H1 (cell line): ENCODE measurements around the gene ODC1. TPM values are rescaled to one million over a fixed set of nuclear protein-coding genes. Genes with fewer than 3 reads are reported as not detected.
A peak's percentile ranks its signal among the peaks of the same experiment; 100 is the strongest.

Experiments used
- CTCF ChIA-PET: fragments of 300-600 bp; sonication (Branson Sonifier 250); formaldehyde crosslinking; loops from one replicate; lab custom pipeline; 2021; ENCODE audit not compliant: partially characterized antibody; lab: Charles Lee
- POLR2A ChIA-PET: fragments of 300-600 bp; sonication (Branson Sonifier 250); formaldehyde crosslinking; loops from one replicate; lab custom pipeline; 2021; ENCODE audit warnings: inconsistent platforms; ENCODE audit not compliant: partially characterized antibody; lab: Charles Lee
- DNase-seq, 2 experiments: peaks; one replicate each; pipeline versions ENCODE4 v3.0.0 to v3.0.0-alpha.2; 2010 to 2022; ENCODE audit warnings: low spot score in 2 of 2, low read depth in 1 of 2, mixed read lengths in 1 of 2
- FAIRE-seq: peaks from 2 replicates; lab custom pipeline; 2011; peaks lifted over from hg19 to GRCh38; lab: Jason Lieb, UNC
- H2AFZ ChIP-seq: 2 replicates; pipeline ENCODE4 v1.8.1; 2012; ENCODE audit warnings: low read length, inconsistent platforms
- H2AK5ac ChIP-seq: 2 replicates; pipeline ENCODE4 v1.6.1; 2013; ENCODE audit warnings: low read depth, low read length
- H2BK120ac ChIP-seq: replicated peaks from 2 replicates; pipeline ENCODE3; 2013; ENCODE audit warnings: low read depth, low read length, inconsistent platforms
- H2BK12ac ChIP-seq: 2 replicates; pipeline ENCODE4 v1.6.1; 2013; ENCODE audit warnings: low read depth, low read length
- H2BK15ac ChIP-seq: 2 replicates; pipeline ENCODE4 v1.6.1; 2013; ENCODE audit warnings: low read length
- H2BK20ac ChIP-seq: 2 replicates; pipeline ENCODE4 v1.6.1; 2013; ENCODE audit warnings: low read length
- H2BK5ac ChIP-seq: 2 replicates; pipeline ENCODE4 v1.6.1; 2013; ENCODE audit warnings: low read depth, low read length
- H3K14ac ChIP-seq: 2 replicates; pipeline ENCODE4 v1.6.1; 2013; ENCODE audit warnings: inconsistent platforms; ENCODE audit not compliant: insufficient read length
- H3K18ac ChIP-seq: 2 replicates; pipeline ENCODE4 v1.6.1; 2013; ENCODE audit warnings: low read length; ENCODE audit errors: extremely low read depth
- H3K23ac ChIP-seq: 2 replicates; pipeline ENCODE4 v1.6.1; 2013; ENCODE audit warnings: inconsistent platforms; ENCODE audit not compliant: insufficient read length
- H3K23me2 ChIP-seq: 2 replicates; pipeline ENCODE4 v1.6.1; 2013; ENCODE audit warnings: low read depth, low read length
- H3K27ac ChIP-seq: 2 replicates; pipeline ENCODE4 v1.6.1; 2011; ENCODE audit warnings: low read depth, low read length, inconsistent platforms
- H3K27me3 ChIP-seq, 4 experiments: replicated peaks in 1 of 4; 1 replicate in 1 of 4; 2 replicates in 3 of 4; pipeline versions ENCODE4 v1.6.1 to v1.8.1; 2011 to 2013; ENCODE audit warnings: low read length in 3 of 4, mild to moderate bottlenecking in 3 of 4, inconsistent platforms in 2 of 4, mixed read lengths in 2 of 4, moderate library complexity in 1 of 4; ENCODE audit not compliant: control insufficient read depth in 3 of 4, insufficient read depth in 3 of 4; ENCODE audit errors: extremely low read depth in 1 of 4
- H3K36me3 ChIP-seq, 4 experiments: 2 replicates each; pipeline versions ENCODE4 v1.6.1 to v1.8.1; 2011 to 2013; ENCODE audit warnings: mild to moderate bottlenecking in 4 of 4, low read length in 3 of 4, moderate library complexity in 2 of 4, control low read depth in 1 of 4, inconsistent platforms in 1 of 4; ENCODE audit not compliant: insufficient read depth in 4 of 4, control insufficient read depth in 2 of 4
- H3K4ac ChIP-seq: replicated peaks from 2 replicates; pipeline ENCODE3; 2013; ENCODE audit warnings: low read length, low read depth, mixed read lengths, inconsistent platforms; ENCODE audit not compliant: insufficient read length
- H3K4me1 ChIP-seq, 4 experiments: replicated peaks in 1 of 4; 1 replicate in 1 of 4; 2 replicates in 3 of 4; pipeline versions ENCODE4 v1.6.1 to v1.8.1; 2011 to 2013; ENCODE audit warnings: low read length in 3 of 4, inconsistent platforms in 2 of 4, mixed read lengths in 1 of 4; ENCODE audit not compliant: insufficient read depth in 4 of 4, control insufficient read depth in 3 of 4
- H3K4me2 ChIP-seq, 2 experiments: 2 replicates each; pipeline versions ENCODE4 v1.6.1 to v1.8.1; 2011 to 2013; ENCODE audit warnings: low read depth in 2 of 2, low read length in 2 of 2, control low read depth in 1 of 2, inconsistent platforms in 1 of 2, mild to moderate bottlenecking in 1 of 2; ENCODE audit not compliant: insufficient read depth in 1 of 2
- H3K4me3 ChIP-seq, 4 experiments: fragments of 200-600, 300-600 bp in 1 of 4; sonication (generic), shearing (Covaris generic), sonication (Bioruptor Twin) in 1 of 4; 2 replicates each; pipeline versions ENCODE4 v1.5.1 to v1.8.1; 2011 to 2016; ENCODE audit warnings: low read length in 4 of 4, low read depth in 3 of 4, control low read depth in 2 of 4, inconsistent platforms in 2 of 4, mild to moderate bottlenecking in 2 of 4, mixed read lengths in 1 of 4, moderate library complexity in 1 of 4; ENCODE audit not compliant: insufficient read depth in 2 of 4; ENCODE audit errors: extremely low read depth in 1 of 4
- H3K56ac ChIP-seq: replicated peaks from 2 replicates; pipeline ENCODE3; 2013; ENCODE audit warnings: low read depth, mild to moderate bottlenecking, mixed read lengths, low read length, inconsistent platforms; ENCODE audit not compliant: insufficient read length
- H3K79me1 ChIP-seq: 2 replicates; pipeline ENCODE4 v1.6.1; 2013; ENCODE audit warnings: low read depth, low read length, control low read depth
- H3K79me2 ChIP-seq, 2 experiments: 2 replicates each; pipeline versions ENCODE4 v1.6.1 to v1.8.1; 2012 to 2013; ENCODE audit warnings: low read length in 2 of 2, mild to moderate bottlenecking in 2 of 2, inconsistent platforms in 1 of 2; ENCODE audit not compliant: insufficient read depth in 2 of 2, control insufficient read depth in 1 of 2
- H3K9ac ChIP-seq, 4 experiments: replicated peaks in 1 of 4; 1 replicate in 1 of 4; 2 replicates in 3 of 4; pipeline versions ENCODE4 v1.6.1 to v1.8.1; 2011 to 2013; ENCODE audit warnings: low read depth in 3 of 4, low read length in 3 of 4, control low read depth in 2 of 4, mild to moderate bottlenecking in 2 of 4, moderate library complexity in 2 of 4, inconsistent platforms in 1 of 4; ENCODE audit errors: extremely low read depth in 1 of 4
- H3K9me3 ChIP-seq, 2 experiments: 2 replicates each; pipeline versions ENCODE4 v1.6.1 to v1.8.1; 2012 to 2013; ENCODE audit warnings: mild to moderate bottlenecking in 2 of 2, moderate library complexity in 2 of 2, control low read depth in 1 of 2, inconsistent platforms in 1 of 2, low read depth in 1 of 2, low read length in 1 of 2, mixed read lengths in 1 of 2; ENCODE audit not compliant: insufficient read depth in 2 of 2
- H4K20me1 ChIP-seq, 2 experiments: replicated peaks in 1 of 2; 2 replicates each; pipeline versions ENCODE3 to v1.8.1; 2011 to 2013; ENCODE audit warnings: inconsistent platforms in 2 of 2, low read length in 2 of 2, mild to moderate bottlenecking in 1 of 2; ENCODE audit not compliant: insufficient read depth in 2 of 2, control insufficient read depth in 1 of 2
- H4K5ac ChIP-seq: 2 replicates; pipeline ENCODE4 v1.6.1; 2013; ENCODE audit warnings: low read length, low read depth, mixed read lengths, inconsistent platforms; ENCODE audit not compliant: insufficient read length
- H4K8ac ChIP-seq: 2 replicates; pipeline ENCODE4 v1.8.0; 2013; ENCODE audit warnings: mild to moderate bottlenecking, moderate library complexity, low read length, inconsistent platforms; ENCODE audit not compliant: insufficient read depth; ENCODE audit errors: extremely low read depth
- H4K91ac ChIP-seq: replicated peaks from 2 replicates; pipeline ENCODE3; 2013; ENCODE audit warnings: low read length, mixed read lengths, inconsistent platforms; ENCODE audit not compliant: insufficient read length
- BCL11A ChIP-seq, 2 experiments: IDR thresholded peaks; one replicate each; pipeline ENCODE4 v1.6.1; 2011; ENCODE audit warnings: low read depth in 2 of 2, low read length in 2 of 2, mild to moderate bottlenecking in 2 of 2
- CEBPB ChIP-seq: IDR thresholded peaks from 2 replicates; pipeline ENCODE4 v1.6.1; 2012; ENCODE audit warnings: low read depth, low read length
- CHD2 ChIP-seq: IDR thresholded peaks from 2 replicates; pipeline ENCODE4 v1.6.1; 2012; ENCODE audit warnings: low read length, improper control_type of control experiment
- EP300 ChIP-seq, 2 experiments: IDR thresholded peaks; 1 replicate in 1 of 2; 2 replicates in 1 of 2; pipeline ENCODE4 v1.6.1; 2011 to 2012; ENCODE audit warnings: low read depth in 2 of 2, low read length in 2 of 2, mild to moderate bottlenecking in 2 of 2, borderline replicate concordance in 1 of 2, inconsistent platforms in 1 of 2, moderate library complexity in 1 of 2
- HDAC6 ChIP-seq: IDR thresholded peaks from one replicate; pipeline ENCODE4 v1.7.1; 2012; ENCODE audit warnings: low read depth, mild to moderate bottlenecking, inconsistent platforms, low read length, moderate library complexity
- KDM1A ChIP-seq: fragments of 200-600, 300-600 bp; sonication (generic); IDR thresholded peaks from 2 replicates; pipeline ENCODE4 v1.7.1; 2016; ENCODE audit warnings: mild to moderate bottlenecking, low read length, borderline replicate concordance
- NANOG ChIP-seq: IDR thresholded peaks from 2 replicates; pipeline ENCODE4 v1.6.1; 2011; ENCODE audit warnings: low read length, low read depth, mild to moderate bottlenecking, inconsistent platforms; ENCODE audit not compliant: insufficient read depth, poor library complexity, severe bottlenecking
- NRF1 ChIP-seq: IDR thresholded peaks from 2 replicates; pipeline ENCODE4 v1.6.1; 2011; ENCODE audit warnings: mild to moderate bottlenecking, low read depth, low read length, improper control_type of control experiment
- TEAD4 ChIP-seq: IDR thresholded peaks from 2 replicates; pipeline ENCODE4 v1.6.1; 2012; ENCODE audit warnings: low read depth, low read length, inconsistent platforms, mixed read lengths
- WGBS, 2 experiments: shearing (Covaris generic) in 1 of 2; methylation state at CpG; one replicate each; pipeline versions ENCODE4 v1.1.6 to v1.1.7; 2013 to 2015; ENCODE audit warnings: low lambda C conversion rate in 2 of 2, mixed read lengths in 2 of 2, inconsistent platforms in 1 of 2, low coverage in 1 of 2, missing lambda C conversion rate in 1 of 2; ENCODE audit not compliant: insufficient replicate concordance in 2 of 2, insufficient coverage in 1 of 2, insufficient read length in 1 of 2; ENCODE audit errors: extremely low coverage in 1 of 2, missing lambda C conversion rate in 1 of 2; 5-methylcytosine and 5-hydroxymethylcytosine counted together
- polyA plus RNA-seq, 7 experiments: library from polyadenylated mRNA; depleted of rRNA in 3 of 7; stranded (reverse) in 5 of 7; unstranded in 2 of 7; fragments of >200 nt in 5 of 7; fragments of 200-250 nt in 2 of 7; gene quantifications; 1 replicate in 5 of 7; 2 replicates in 1 of 7; 4 replicates in 1 of 7; pipeline versions ENCODE4 v1.2.1 to v1.2.3, GENCODE V29; 2011 to 2013; ENCODE audit warnings: missing spikeins in 2 of 7, mixed read lengths in 2 of 7
- total RNA-seq: library from RNA; stranded (reverse); fragmentation: NEBNext Ultra II Directional; extraction: Animal tissue kit (Norgen Biotek cat#: 25700); gene quantifications from 2 replicates; pipeline ENCODE4 v1.2.1, GENCODE V29; 2021
- TF ChIP-seq, protein P1 (sequence below): IDR thresholded peaks from 2 replicates; pipeline ENCODE4 v1.6.1; 2012; ENCODE audit warnings: inconsistent platforms

Gene ODC1
- total and polyA plus RNA-seq, 2 of the 8 experiments (the other 6 are each of a cell fraction or from before 2014, with no cell fraction given), result 57.2 to 76.7 TPM

DNA sequence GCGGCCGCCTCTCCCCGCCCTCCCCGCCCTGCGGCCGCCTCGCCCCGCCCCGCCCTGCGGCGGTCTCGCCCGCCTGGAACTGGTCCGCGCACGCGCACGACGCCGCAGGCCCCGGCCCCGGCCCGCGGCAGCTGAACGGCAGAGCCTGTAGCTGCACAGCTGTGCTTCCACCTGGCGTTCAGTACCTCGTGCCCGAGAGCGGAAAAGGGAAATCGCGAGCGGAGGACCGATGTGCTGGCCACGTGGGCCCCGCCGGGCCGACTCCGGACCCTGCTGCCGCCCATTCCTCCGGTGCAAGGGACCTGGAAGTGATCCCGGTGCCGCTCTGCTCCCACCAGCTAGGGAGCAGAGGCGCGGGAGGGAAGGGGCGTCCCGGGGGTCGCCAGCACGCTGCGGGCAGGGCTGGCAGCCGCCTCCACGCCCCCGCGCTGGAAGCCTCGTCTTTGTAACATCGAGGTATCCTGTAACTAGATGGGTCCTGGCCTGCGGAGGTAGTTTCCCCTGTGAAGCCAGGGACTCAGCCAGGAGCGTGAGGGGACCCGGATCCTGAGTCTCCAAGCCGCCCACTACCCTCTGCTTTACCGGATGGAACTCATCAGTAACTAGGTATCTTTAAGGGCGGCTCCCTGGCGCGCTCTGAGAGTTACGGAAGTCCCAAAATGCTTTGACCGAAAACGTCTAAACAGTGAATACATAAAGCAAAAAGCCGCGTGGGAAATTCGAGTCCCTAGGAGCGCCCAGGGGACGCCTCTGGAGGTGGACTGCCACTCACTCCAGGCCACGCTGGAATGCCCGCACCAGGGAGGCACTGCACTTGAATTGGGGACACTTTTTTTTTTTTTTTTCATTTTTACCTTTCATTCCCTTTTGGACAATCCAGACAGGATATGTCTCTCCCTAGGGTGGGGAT lies 704 bp upstream of the ODC1 start:
- Histone ChIP-seq H3K4me3 (peak overlapping the region; percentile 46 to 76 (median 49)), H4K20me1 (peaks cover 0 to 2% of the 10 kb centered on the region in 2 experiments), H2BK120ac (no peak overlapping the region), H2BK20ac (no peak overlapping the region), H2BK5ac (peak overlapping the region; percentile 85; the same call in 1 of the 2 replicates), H2AFZ (peak overlapping the region; percentile 21; the same call in 1 of the 2 replicates), H3K36me3 (peaks cover 3 to 9% (median 8%) of the 10 kb centered on the region in 4 experiments; a peak in 4 of 8 replicates), H3K14ac (no peak overlapping the region), H4K8ac (peak overlapping the region; percentile 96), H3K79me1 (no peaks in the 10 kb centered on the region), H3K9me3 (no peaks in the 10 kb centered on the region), H3K4me2 (peak overlapping the region; percentile 90 to 97), H4K5ac (peak overlapping the region; percentile 12), H2BK15ac (peak overlapping the region; percentile 53; the same call in 1 of the 2 replicates), H3K23ac (no peak overlapping the region), H3K23me2 (peaks cover 4% of the 10 kb centered on the region; the same call in 1 of the 2 replicates), H3K27ac (peak overlapping the region; percentile 55; the same call in 1 of the 2 replicates), H3K79me2 (peaks cover 0 to 23% of the 10 kb centered on the region in 2 experiments; a peak in 2 of 4 replicates), H2AK5ac (no peak overlapping the region; the same call in 1 of the 2 replicates), H2BK12ac (peak overlapping the region; percentile 68; the same call in 1 of the 2 replicates), H3K9ac (peak overlapping the region; percentile 64 to 96 (median 74)), H3K18ac (peak overlapping the region; percentile 62; the same call in 1 of the 2 replicates), H3K4me1 (peaks cover 2 to 10% (median 4%) of the 10 kb centered on the region in 4 experiments; a peak in 6 of 7 replicates), H3K4ac (no peak overlapping the region), H3K27me3 (peaks cover 0 to 28% (median 12%) of the 10 kb centered on the region in 4 experiments; a peak in 5 of 7 replicates), H3K56ac (no peak overlapping the region), H4K91ac (peak overlapping the region; percentile 52)
- FAIRE-seq (no peak), DNase-seq (peak; percentile 61 to 88)
- ChIA-PET POLR2A (interaction anchor here (0.6 to 4.7 kb wide), 14 partner anchors 8 to 328 kb away, joined by 3 to 44 read pairs (median 3); partner anchors contain the start of gene NOL10), CTCF (interaction anchor here (0.6 to 2.0 kb wide), 8 partner anchors 10 to 308 kb away, joined by 3 to 7 read pairs (median 3); no protein-coding TSS in a partner anchor)
- WGBS, 2 experiments, result 7% methylated on average over 43 of the region's 73 CpGs; no CpG with 5 or more reads in 1 of the 2 experiments
- TF ChIP-seq, protein P1, sequence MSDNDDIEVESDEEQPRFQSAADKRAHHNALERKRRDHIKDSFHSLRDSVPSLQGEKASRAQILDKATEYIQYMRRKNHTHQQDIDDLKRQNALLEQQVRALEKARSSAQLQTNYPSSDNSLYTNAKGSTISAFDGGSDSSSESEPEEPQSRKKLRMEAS, result peak; percentile 99
- TF ChIP-seq KDM1A (no peak), EP300 (IDR thresholded peaks at IDR 0.05; ENCODE audit: borderline replicate concordance in 1 of 2, low read depth in 2 of 2, low read length in 2 of 2) (no peak), CHD2 (peak; percentile 41; the same call in 1 of the 2 replicates), NRF1 (peak; percentile 40), CEBPB (no peak), HDAC6 (no peak), BCL11A (IDR thresholded peaks at IDR 0.05; ENCODE audit: low read depth in 2 of 2, low read length in 2 of 2) (no peak), NANOG (no peak), TEAD4 (no peak)
